Measurements from ENCODE around the gene CCDC167. TPM values are rescaled to one million over a fixed set of nuclear protein-coding genes. Genes with fewer than 3 reads are reported as not detected.

The CCDC167 gene
- total RNA-seq, 2 experiments from 2014 or later = 81.4 to 138 TPM

GRCh38 chr6:37500294-37500608 is 558 bp upstream of the CCDC167 start:
- peak overlapping the region; percentile 84 for H3K4me3 ChIP-seq (ENCODE audit: low read depth, low read length, poor library complexity, severe bottlenecking)
- peaks cover 4% of the 10 kb centered on the region; the same call in 1 of the 2 replicates for H3K36me3 ChIP-seq (ENCODE audit: insufficient read depth, low read length)
- H2AFZ ChIP-seq (ENCODE audit: low read length) = peak overlapping the region; percentile 80
- no TSS peak for BruUV-seq (replicated peaks)
- H3K27ac ChIP-seq (ENCODE audit: low read depth, low read length, poor library complexity, severe bottlenecking) = peak overlapping the region; percentile 22
- no peaks in the 10 kb centered on the region for H4K20me1 ChIP-seq (ENCODE audit: insufficient read depth, low read length)
- DNase-seq (ENCODE audit: low spot score) = no peak
- CTCF ChIA-PET (ENCODE audit: unreplicated experiment) = interaction anchor here (1.5 kb wide), 1 partner anchor 17 kb away, joined by 5 read pairs; no protein-coding TSS in a partner anchor
- intact Hi-C loops (cut with micrococcal nuclease; ENCODE audit: unreplicated experiment) = no loop called here
- peak overlapping the region; percentile 62 for H3K4me2 ChIP-seq (ENCODE audit: low read length)
- POLR2A ChIA-PET = interaction anchor here (1.2 to 2.0 kb wide), 3 partner anchors 12 to 66 kb away, joined by 3 to 7 read pairs (median 6); no protein-coding TSS in a partner anchor
- TF ChIP-seq CTCF (conservative IDR thresholded peaks at IDR 0.05; ENCODE audit: low read length) (no peak), EZH2phosphoT487 (IDR thresholded peaks at IDR 0.05; ENCODE audit: borderline replicate concordance, low read depth, low read length) (no peak)
- no peaks in the 10 kb centered on the region for H3K9me2 ChIP-seq (ENCODE audit: insufficient read depth, low read length)
- no peaks in the 10 kb centered on the region for H3K9me3 ChIP-seq (ENCODE audit: low read length)
- H3K4me1 ChIP-seq (ENCODE audit: insufficient read depth, low read length, poor library complexity, severe bottlenecking) = peaks cover 55% of the 10 kb centered on the region
- peaks cover 15% of the 10 kb centered on the region; the same call in 1 of the 2 replicates for H3K79me2 ChIP-seq (ENCODE audit: insufficient read depth, low read depth, low read length)

GRCh38 chr6:37496951-37497885 is 2.5 kb downstream of the CCDC167 start:
- POLR2A ChIA-PET = no interaction called here

More at GRCh38 chr6:37496951-37497885, 2.5 kb downstream of the CCDC167 start:
- intact Hi-C loops (cut with micrococcal nuclease; ENCODE audit: unreplicated experiment) = loop anchor here (5.0 kb wide), 2 partner anchors 50 to 70 kb away; no protein-coding TSS in a partner anchor
- DNase-seq (ENCODE audit: low spot score) = no peak
- TSS peak; percentile 40 for BruUV-seq (replicated peaks)
- Histone ChIP-seq H3K4me1 (ENCODE audit: insufficient read depth, low read length, poor library complexity, severe bottlenecking) (peaks cover 28% of the 10 kb centered on the region), H3K36me3 (ENCODE audit: insufficient read depth, low read length) (peaks cover 4% of the 10 kb centered on the region; the same call in 1 of the 2 replicates), H4K20me1 (ENCODE audit: insufficient read depth, low read length) (no peaks in the 10 kb centered on the region; the same call in 1 of the 2 replicates), H3K9me3 (ENCODE audit: low read length) (no peaks in the 10 kb centered on the region), H3K4me2 (ENCODE audit: low read length) (peak overlapping the region; percentile 82), H2AFZ (ENCODE audit: low read length) (no peak overlapping the region), H3K27ac (ENCODE audit: low read depth, low read length, poor library complexity, severe bottlenecking) (no peak overlapping the region), H3K79me2 (ENCODE audit: insufficient read depth, low read depth, low read length) (peaks cover 15% of the 10 kb centered on the region; the same call in 1 of the 2 replicates), H3K4me3 (ENCODE audit: low read depth, low read length, poor library complexity, severe bottlenecking) (peak overlapping the region; percentile 84), H3K9me2 (ENCODE audit: insufficient read depth, low read length) (no peaks in the 10 kb centered on the region)
- TF ChIP-seq CTCF (conservative IDR thresholded peaks at IDR 0.05; ENCODE audit: low read length) = no peak
- TF ChIP-seq EZH2phosphoT487 (IDR thresholded peaks at IDR 0.05; ENCODE audit: borderline replicate concordance, low read depth, low read length) = no peak
- CTCF ChIA-PET (ENCODE audit: unreplicated experiment) = no interaction called here

Measured in OCI-LY7 (cell line).